ENCODE measurements around the gene MYO1G.

The MYO1G gene

DNA sequence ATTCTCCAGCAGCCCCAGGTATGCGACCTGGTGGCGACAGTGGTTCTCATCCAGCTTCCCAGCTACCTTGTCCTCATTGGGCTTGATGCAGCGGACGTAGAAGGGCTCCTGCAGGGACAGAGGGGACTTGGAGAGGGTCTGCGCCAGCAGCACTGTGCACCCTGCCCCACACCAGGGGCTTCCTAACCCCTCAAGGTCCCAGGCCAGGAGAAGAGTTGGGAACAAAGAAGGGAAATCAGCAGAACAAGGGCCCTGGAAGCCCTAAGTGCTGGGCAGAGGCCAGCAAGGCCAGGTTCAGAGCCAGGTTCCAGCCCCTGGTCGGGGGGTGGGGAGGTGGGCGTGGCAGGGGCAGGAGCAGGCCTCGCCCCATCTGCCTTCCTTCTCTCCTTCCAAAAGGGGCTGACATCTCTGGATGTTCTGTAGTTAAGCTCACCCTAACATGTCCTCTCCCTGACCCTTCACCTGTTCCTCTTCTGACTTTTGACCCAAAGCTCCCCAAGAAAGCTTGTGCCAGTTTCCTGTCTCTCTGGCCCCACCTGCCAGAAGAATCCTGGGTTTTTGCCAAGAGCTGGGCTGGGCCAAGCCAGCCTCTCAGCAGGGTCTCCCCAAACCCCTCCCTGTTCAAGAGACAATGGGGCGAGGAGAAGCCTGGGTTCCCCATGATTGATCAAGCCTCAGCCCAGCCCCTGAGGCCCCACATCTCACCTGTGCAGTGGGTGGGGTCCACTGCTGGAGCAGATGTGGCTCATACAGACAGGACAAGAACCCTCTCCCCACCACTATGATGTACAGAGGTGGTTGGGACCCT is 11.9 kb downstream of the MYO1G start (continued):
- TF ChIP-seq, protein P1, sequence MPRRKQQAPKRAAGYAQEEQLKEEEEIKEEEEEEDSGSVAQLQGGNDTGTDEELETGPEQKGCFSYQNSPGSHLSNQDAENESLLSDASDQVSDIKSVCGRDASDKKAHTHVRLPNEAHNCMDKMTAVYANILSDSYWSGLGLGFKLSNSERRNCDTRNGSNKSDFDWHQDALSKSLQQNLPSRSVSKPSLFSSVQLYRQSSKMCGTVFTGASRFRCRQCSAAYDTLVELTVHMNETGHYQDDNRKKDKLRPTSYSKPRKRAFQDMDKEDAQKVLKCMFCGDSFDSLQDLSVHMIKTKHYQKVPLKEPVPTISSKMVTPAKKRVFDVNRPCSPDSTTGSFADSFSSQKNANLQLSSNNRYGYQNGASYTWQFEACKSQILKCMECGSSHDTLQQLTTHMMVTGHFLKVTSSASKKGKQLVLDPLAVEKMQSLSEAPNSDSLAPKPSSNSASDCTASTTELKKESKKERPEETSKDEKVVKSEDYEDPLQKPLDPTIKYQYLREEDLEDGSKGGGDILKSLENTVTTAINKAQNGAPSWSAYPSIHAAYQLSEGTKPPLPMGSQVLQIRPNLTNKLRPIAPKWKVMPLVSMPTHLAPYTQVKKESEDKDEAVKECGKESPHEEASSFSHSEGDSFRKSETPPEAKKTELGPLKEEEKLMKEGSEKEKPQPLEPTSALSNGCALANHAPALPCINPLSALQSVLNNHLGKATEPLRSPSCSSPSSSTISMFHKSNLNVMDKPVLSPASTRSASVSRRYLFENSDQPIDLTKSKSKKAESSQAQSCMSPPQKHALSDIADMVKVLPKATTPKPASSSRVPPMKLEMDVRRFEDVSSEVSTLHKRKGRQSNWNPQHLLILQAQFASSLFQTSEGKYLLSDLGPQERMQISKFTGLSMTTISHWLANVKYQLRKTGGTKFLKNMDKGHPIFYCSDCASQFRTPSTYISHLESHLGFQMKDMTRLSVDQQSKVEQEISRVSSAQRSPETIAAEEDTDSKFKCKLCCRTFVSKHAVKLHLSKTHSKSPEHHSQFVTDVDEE (CRISPR knock-in tag; IDR thresholded peaks at IDR 0.05) = no peak
- TF ChIP-seq TOX (CRISPR knock-in tag; IDR thresholded peaks at IDR 0.05; ENCODE audit: borderline replicate concordance) (no peak), PPARA (CRISPR knock-in tag; IDR thresholded peaks at IDR 0.05; ENCODE audit: borderline replicate concordance) (no peak), RARB (CRISPR knock-in tag; IDR thresholded peaks at IDR 0.05) (no peak)
- TF ChIP-seq, protein P2, sequence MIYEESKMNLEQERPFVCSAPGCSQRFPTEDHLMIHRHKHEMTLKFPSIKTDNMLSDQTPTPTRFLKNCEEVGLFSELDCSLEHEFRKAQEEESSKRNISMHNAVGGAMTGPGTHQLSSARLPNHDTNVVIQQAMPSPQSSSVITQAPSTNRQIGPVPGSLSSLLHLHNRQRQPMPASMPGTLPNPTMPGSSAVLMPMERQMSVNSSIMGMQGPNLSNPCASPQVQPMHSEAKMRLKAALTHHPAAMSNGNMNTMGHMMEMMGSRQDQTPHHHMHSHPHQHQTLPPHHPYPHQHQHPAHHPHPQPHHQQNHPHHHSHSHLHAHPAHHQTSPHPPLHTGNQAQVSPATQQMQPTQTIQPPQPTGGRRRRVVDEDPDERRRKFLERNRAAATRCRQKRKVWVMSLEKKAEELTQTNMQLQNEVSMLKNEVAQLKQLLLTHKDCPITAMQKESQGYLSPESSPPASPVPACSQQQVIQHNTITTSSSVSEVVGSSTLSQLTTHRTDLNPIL (CRISPR knock-in tag; IDR thresholded peaks at IDR 0.05; ENCODE audit: low read depth) = no peak

DNA sequence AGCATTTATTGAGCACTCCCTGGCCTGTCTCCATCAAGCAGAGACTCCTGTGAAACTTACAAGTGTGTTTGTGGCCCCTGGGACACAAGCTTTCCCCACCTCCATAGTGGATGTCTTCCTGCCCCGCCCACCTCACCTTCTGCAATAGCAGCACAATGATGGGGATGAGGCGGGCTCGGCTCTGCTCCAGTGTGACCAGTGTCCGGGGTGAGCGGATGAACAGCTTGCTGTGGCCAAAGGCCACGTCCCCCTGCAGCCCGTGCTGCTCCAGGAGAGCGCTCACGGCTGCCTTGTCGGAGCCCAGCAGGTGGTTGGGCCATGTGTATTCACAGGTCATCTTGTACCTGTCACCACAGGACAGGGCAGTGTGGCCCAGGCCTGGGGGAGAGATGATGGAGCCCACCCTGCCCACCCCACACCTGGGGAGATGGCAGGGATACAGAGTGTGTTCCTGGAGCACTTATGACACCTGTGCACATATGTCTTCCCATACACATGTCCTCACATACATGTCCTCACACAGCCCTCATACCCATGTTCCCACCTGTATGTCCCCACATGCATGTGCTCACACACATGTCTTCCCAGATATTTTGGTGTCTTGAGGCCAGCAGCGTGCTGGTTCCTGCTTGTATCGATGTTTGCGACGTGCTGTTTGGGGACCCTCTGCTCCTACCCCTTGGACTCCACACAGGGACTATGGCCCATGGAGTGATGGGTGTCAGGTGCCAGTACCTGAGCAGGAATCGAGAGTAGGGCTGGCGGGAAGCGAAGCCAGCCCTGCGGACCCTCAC is 12.7 kb downstream of the MYO1G start:
- TF ChIP-seq, protein P2 (CRISPR knock-in tag; IDR thresholded peaks at IDR 0.05; ENCODE audit: low read depth) = no peak
- TF ChIP-seq ESRRG (CRISPR knock-in tag; IDR thresholded peaks at IDR 0.05) = no peak
- ATAC-seq = no peak

DNA sequence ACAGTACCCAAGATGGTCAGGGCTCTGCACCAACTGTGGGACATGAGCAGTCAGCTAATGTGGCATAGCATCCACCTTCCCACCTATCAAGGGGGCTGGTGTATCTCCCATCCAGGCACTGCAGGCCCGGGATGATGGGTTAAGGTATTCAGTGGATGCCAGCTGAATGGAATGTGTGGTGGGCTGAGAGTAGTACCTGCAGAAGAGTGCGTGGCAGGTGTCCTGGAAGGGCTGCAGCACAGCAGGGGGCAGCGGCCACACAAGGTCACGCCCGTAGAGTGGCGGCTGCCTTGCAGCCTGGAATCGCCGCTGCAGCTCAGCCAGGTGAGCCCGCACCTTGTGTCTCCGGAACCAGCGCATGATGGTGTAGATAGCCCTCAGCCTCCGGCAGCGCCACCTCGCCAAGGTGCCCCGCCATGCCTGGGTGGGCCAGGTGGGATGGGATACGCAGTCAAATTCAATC is 13.3 kb downstream of the MYO1G start:
- no peak for ATAC-seq
- TF ChIP-seq OSR1 (CRISPR knock-in tag; IDR thresholded peaks at IDR 0.05) (no peak), SNAI2 (CRISPR knock-in tag; IDR thresholded peaks at IDR 0.05) (no peak), ZC3H10 (CRISPR knock-in tag; IDR thresholded peaks at IDR 0.05) (no peak), ZNF8 (CRISPR knock-in tag; IDR thresholded peaks at IDR 0.05) (no peak), ZNF70 (CRISPR knock-in tag; IDR thresholded peaks at IDR 0.05) (no peak)
- TF ChIP-seq, protein P3, sequence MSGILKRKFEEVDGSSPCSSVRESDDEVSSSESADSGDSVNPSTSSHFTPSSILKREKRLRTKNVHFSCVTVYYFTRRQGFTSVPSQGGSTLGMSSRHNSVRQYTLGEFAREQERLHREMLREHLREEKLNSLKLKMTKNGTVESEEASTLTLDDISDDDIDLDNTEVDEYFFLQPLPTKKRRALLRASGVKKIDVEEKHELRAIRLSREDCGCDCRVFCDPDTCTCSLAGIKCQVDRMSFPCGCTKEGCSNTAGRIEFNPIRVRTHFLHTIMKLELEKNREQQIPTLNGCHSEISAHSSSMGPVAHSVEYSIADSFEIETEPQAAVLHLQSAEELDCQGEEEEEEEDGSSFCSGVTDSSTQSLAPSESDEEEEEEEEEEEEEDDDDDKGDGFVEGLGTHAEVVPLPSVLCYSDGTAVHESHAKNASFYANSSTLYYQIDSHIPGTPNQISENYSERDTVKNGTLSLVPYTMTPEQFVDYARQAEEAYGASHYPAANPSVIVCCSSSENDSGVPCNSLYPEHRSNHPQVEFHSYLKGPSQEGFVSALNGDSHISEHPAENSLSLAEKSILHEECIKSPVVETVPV (CRISPR knock-in tag; IDR thresholded peaks at IDR 0.05) = no peak
- TF ChIP-seq, protein P1 (CRISPR knock-in tag; IDR thresholded peaks at IDR 0.05) = no peak
- TF ChIP-seq, protein P4, sequence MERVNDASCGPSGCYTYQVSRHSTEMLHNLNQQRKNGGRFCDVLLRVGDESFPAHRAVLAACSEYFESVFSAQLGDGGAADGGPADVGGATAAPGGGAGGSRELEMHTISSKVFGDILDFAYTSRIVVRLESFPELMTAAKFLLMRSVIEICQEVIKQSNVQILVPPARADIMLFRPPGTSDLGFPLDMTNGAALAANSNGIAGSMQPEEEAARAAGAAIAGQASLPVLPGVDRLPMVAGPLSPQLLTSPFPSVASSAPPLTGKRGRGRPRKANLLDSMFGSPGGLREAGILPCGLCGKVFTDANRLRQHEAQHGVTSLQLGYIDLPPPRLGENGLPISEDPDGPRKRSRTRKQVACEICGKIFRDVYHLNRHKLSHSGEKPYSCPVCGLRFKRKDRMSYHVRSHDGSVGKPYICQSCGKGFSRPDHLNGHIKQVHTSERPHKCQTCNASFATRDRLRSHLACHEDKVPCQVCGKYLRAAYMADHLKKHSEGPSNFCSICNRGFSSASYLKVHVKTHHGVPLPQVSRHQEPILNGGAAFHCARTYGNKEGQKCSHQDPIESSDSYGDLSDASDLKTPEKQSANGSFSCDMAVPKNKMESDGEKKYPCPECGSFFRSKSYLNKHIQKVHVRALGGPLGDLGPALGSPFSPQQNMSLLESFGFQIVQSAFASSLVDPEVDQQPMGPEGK (CRISPR knock-in tag; IDR thresholded peaks at IDR 0.05; ENCODE audit: borderline replicate concordance) = no peak

Measured in SK-N-SH treated with all-trans-retinoic acid at 6 μM for 48 hours (cell line).